HCT116 (cell line): ENCODE measurements around the gene THEMIS. TPM values are rescaled to one million over a fixed set of nuclear protein-coding genes. Genes with fewer than 3 reads are reported as not detected.

ENCODE experiments used
- ATAC-seq: fragments of 200-7000 bp; cut with Tn5 transposase; 2 replicates; pipeline ENCODE4 v1.9.1; 2020; ENCODE audit warnings: mild to moderate bottlenecking, moderate library complexity
- BruUV-seq: library from RNA; stranded (reverse); fragments of 400-500 nt; replicated peaks from 2 replicates; lab custom pipeline; 2021; lab: Mats Ljungman, UMichigan
- CTCF ChIA-PET: fragments of 300-600 bp; sonication (Branson Sonifier 250); formaldehyde crosslinking; loops from one replicate; lab custom pipeline; 2021; ENCODE audit warnings: antibody characterized with exemption; lab: Charles Lee
- POLR2A ChIA-PET: fragments of 300-600, 350-600 bp; sonication (Branson Sonifier 250); formaldehyde crosslinking; loops from one replicate; lab custom pipeline; 2021; ENCODE audit warnings: antibody characterized with exemption; lab: Charles Lee
- RAD21 ChIA-PET, 2 experiments: fragments of 300-600 bp; sonication (Branson Sonifier 250); formaldehyde crosslinking; loops; one replicate each; lab custom pipeline; 2023; ENCODE audit warnings: low total read pairs in 2 of 2; ENCODE audit not compliant: uncharacterized antibody in 2 of 2, unreplicated experiment in 2 of 2, low non-redundant PET in 1 of 2; lab: Charles Lee
- DNase-seq: peaks from one replicate; pipeline ENCODE4 v3.0.0-alpha.2; 2010; ENCODE audit warnings: low read depth, low spot score
- H2AFZ ChIP-seq: fragments of 200-600 bp; shearing (Covaris generic), sonication (generic); 2 replicates; pipeline ENCODE4 v1.6.1; 2017; ENCODE audit warnings: low read depth, mixed run types, mixed read lengths, antibody characterized with exemption, low read length; ENCODE audit not compliant: poor library complexity, severe bottlenecking
- H3K27ac ChIP-seq: 2 replicates; pipeline ENCODE4 v1.5.1; 2012; ENCODE audit warnings: low read depth, low read length
- H3K27me3 ChIP-seq: fragments of 200-600 bp; sonication (generic); 2 replicates; pipeline ENCODE4 v1.6.1; 2016; ENCODE audit warnings: mixed run types, low read length, mixed read lengths; ENCODE audit not compliant: insufficient read depth
- H3K36me3 ChIP-seq, 2 experiments: fragments of 200-500 bp in 1 of 2; fragments of 200-600 bp in 1 of 2; sonication (Bioruptor generic) in 1 of 2; sonication (generic) in 1 of 2; 2 replicates each; pipeline versions ENCODE4 v1.5.1 to v1.6.1; 2014 to 2016; ENCODE audit warnings: low read length in 2 of 2, inconsistent platforms in 1 of 2, mixed read lengths in 1 of 2, mixed run types in 1 of 2; ENCODE audit not compliant: insufficient read depth in 2 of 2, control insufficient read depth in 1 of 2
- H3K4me1 ChIP-seq, 2 experiments: fragments of 200-600 bp in 1 of 2; sonication (generic) in 1 of 2; 2 replicates each; pipeline versions ENCODE4 v1.5.1 to v1.6.1; 2012 to 2017; ENCODE audit warnings: low read length in 2 of 2, inconsistent platforms in 1 of 2, mild to moderate bottlenecking in 1 of 2, mixed read lengths in 1 of 2, mixed run types in 1 of 2, moderate library complexity in 1 of 2; ENCODE audit not compliant: insufficient read depth in 2 of 2, control insufficient read depth in 1 of 2
- H3K4me2 ChIP-seq: fragments of 200-600 bp; sonication (generic); 2 replicates; pipeline ENCODE4 v1.6.1; 2017; ENCODE audit warnings: mixed run types, low read length, mixed read lengths
- H3K4me3 ChIP-seq, 2 experiments: fragments of 200-600 bp in 1 of 2; sonication (generic) in 1 of 2; replicated peaks in 1 of 2; 2 replicates each; pipeline ENCODE4 v1.5.1; 2011 to 2016; ENCODE audit warnings: low read length in 2 of 2, control low read depth in 1 of 2, low read depth in 1 of 2, mild to moderate bottlenecking in 1 of 2, mixed read lengths in 1 of 2, mixed run types in 1 of 2
- H3K79me2 ChIP-seq: fragments of 200-600 bp; sonication (generic); 2 replicates; pipeline ENCODE4 v1.6.1; 2017; ENCODE audit warnings: mild to moderate bottlenecking, mixed run types, low read length, moderate library complexity, mixed read lengths; ENCODE audit not compliant: insufficient read depth
- H3K9ac ChIP-seq: fragments of 200-600 bp; sonication (generic); 2 replicates; pipeline ENCODE4 v1.6.1; 2016; ENCODE audit warnings: low read length, mixed read lengths
- H3K9me2 ChIP-seq: fragments of 200-600 bp; sonication (generic), shearing (Covaris generic); 2 replicates; pipeline ENCODE4 v1.6.1; 2017; ENCODE audit warnings: mixed run types, mild to moderate bottlenecking, moderate library complexity; ENCODE audit not compliant: insufficient read depth
- H3K9me3 ChIP-seq, 2 experiments: fragments of 200-500 bp in 1 of 2; fragments of 200-600 bp in 1 of 2; sonication (Bioruptor generic) in 1 of 2; sonication (generic) in 1 of 2; 2 replicates each; pipeline ENCODE4 v1.6.1; 2014 to 2017; ENCODE audit warnings: low read length in 2 of 2, mixed read lengths in 2 of 2, inconsistent platforms in 1 of 2, low read depth in 1 of 2, mild to moderate bottlenecking in 1 of 2, mixed run types in 1 of 2, moderate library complexity in 1 of 2; ENCODE audit not compliant: control insufficient read depth in 1 of 2, insufficient read depth in 1 of 2
- H4K20me1 ChIP-seq: fragments of 200-600 bp; sonication (generic), shearing (Covaris generic); 2 replicates; pipeline ENCODE4 v1.6.1; 2017; ENCODE audit warnings: mixed run types, mild to moderate bottlenecking, moderate library complexity; ENCODE audit not compliant: insufficient read depth
- CBX3 ChIP-seq: IDR thresholded peaks from 2 replicates; pipeline ENCODE4 v1.6.1; 2012; ENCODE audit warnings: low read depth
- CEBPB ChIP-seq: IDR thresholded peaks from 2 replicates; pipeline ENCODE4 v1.6.1; 2012; ENCODE audit warnings: low read depth
- CTCF ChIP-seq, 3 experiments: fragments of 200-600 bp in 1 of 3; sonication (generic) in 1 of 3; IDR thresholded peaks in 2 of 3; conservative IDR thresholded peaks in 1 of 3; 2 replicates each; pipeline ENCODE4 v1.5.1; 2012 to 2017; ENCODE audit warnings: low read depth in 2 of 3, low read length in 2 of 3, antibody characterized with exemption in 1 of 3, borderline replicate concordance in 1 of 3, control low read depth in 1 of 3, mild to moderate bottlenecking in 1 of 3, mixed read lengths in 1 of 3, mixed run types in 1 of 3, moderate library complexity in 1 of 3; ENCODE audit not compliant: insufficient read depth in 1 of 3
- EGR1 ChIP-seq: IDR thresholded peaks from 2 replicates; pipeline ENCODE4 v1.6.1; 2012; ENCODE audit warnings: low read depth
- EZH2phosphoT487 ChIP-seq: fragments of 200-600 bp; IDR thresholded peaks from 2 replicates; pipeline ENCODE4 v1.6.1; 2018; ENCODE audit warnings: antibody characterized with exemption, borderline replicate concordance
- FOSL1 ChIP-seq: IDR thresholded peaks from 2 replicates; pipeline ENCODE4 v1.6.1; 2012; ENCODE audit warnings: low read depth
- MAX ChIP-seq: IDR thresholded peaks from 2 replicates; pipeline ENCODE4 v1.6.1; 2012
- POLR2A ChIP-seq: IDR thresholded peaks from 2 replicates; pipeline ENCODE4 v1.7.0; 2011; ENCODE audit warnings: borderline replicate concordance; ENCODE audit not compliant: insufficient read depth, insufficient read length; ENCODE audit errors: extremely low read depth
- SP1 ChIP-seq: IDR thresholded peaks from 2 replicates; pipeline ENCODE4 v1.6.1; 2012; ENCODE audit warnings: low read depth
- SRF ChIP-seq: IDR thresholded peaks from 2 replicates; pipeline ENCODE4 v1.6.1; 2012; ENCODE audit warnings: low read depth
- ZFX ChIP-seq: fragments of 450-650 bp; IDR thresholded peaks from 2 replicates; pipeline ENCODE4 v1.6.1; 2017
- ZNF274 ChIP-seq: fragments of 200-500 bp; sonication (Bioruptor generic); IDR thresholded peaks from 2 replicates; pipeline ENCODE4 v1.6.1; 2014; ENCODE audit warnings: mild to moderate bottlenecking, low read depth, low read length, inconsistent platforms
- intact Hi-C: fragments of 100-400 bp; cut with micrococcal nuclease; formaldehyde crosslinking; loops from 2 replicates; pipeline ENCODE4 v1.10.0; 2022
- total RNA-seq: library from RNA; stranded (reverse); gene quantifications from one replicate; pipeline ENCODE4 v1.2.1, GENCODE V29; 2021; ENCODE audit not compliant: unreplicated experiment

Gene THEMIS
- total RNA-seq, 1 experiment from 2014 or later: 0.20 TPM

GRCh38 chr6:127833336-127833735, 67.5 kb downstream of the THEMIS start (continued):
- no peak for TF ChIP-seq CTCF (IDR thresholded peaks at IDR 0.05 in 2 of 3, conservative IDR thresholded peaks at IDR 0.05 in 1 of 3; ENCODE audit: borderline replicate concordance in 1 of 3, insufficient read depth in 1 of 3, low read depth in 2 of 3, low read length in 2 of 3)
- no peak for TF ChIP-seq SP1
- no peak for TF ChIP-seq MAX
- no peak for TF ChIP-seq CBX3
- no peak for TF ChIP-seq FOSL1

- BruUV-seq: no TSS peak
- Histone ChIP-seq H3K4me3 (no peak overlapping the region), H3K9me2 (no peaks in the 10 kb centered on the region), H2AFZ (no peak overlapping the region), H3K27me3 (no peaks in the 10 kb centered on the region), H3K9ac (no peak overlapping the region), H3K9me3 (no peaks in the 10 kb centered on the region), H4K20me1 (no peaks in the 10 kb centered on the region), H3K79me2 (no peaks in the 10 kb centered on the region), H3K4me2 (no peak overlapping the region), H3K27ac (no peak overlapping the region), H3K4me1 (no peaks in the 10 kb centered on the region), H3K36me3 (no peaks in the 10 kb centered on the region)
- ChIA-PET CTCF (no interaction called here), POLR2A (no interaction called here), RAD21 (no interaction called here)
- no peak for DNase-seq
- TF ChIP-seq EGR1: no peak
- no peak for TF ChIP-seq EZH2phosphoT487
- TF ChIP-seq POLR2A: no peak
- no peak for TF ChIP-seq CEBPB
- TF ChIP-seq ZNF274: no peak
- TF ChIP-seq SRF: no peak
- no peak for TF ChIP-seq ZFX
- intact Hi-C loops: no loop called here
- no peak for ATAC-seq
These were observed 68.5 kb downstream of the THEMIS start for GRCh38 chr6:127832381-127832780.
